ENCODE results near the gene VAT1L.
"Not testable (repeated sequence)": the region's sequence is repeated elsewhere in the genome, so short reads cannot be mapped to it uniquely, and the experiment has no call there.

The VAT1L gene

DNA sequence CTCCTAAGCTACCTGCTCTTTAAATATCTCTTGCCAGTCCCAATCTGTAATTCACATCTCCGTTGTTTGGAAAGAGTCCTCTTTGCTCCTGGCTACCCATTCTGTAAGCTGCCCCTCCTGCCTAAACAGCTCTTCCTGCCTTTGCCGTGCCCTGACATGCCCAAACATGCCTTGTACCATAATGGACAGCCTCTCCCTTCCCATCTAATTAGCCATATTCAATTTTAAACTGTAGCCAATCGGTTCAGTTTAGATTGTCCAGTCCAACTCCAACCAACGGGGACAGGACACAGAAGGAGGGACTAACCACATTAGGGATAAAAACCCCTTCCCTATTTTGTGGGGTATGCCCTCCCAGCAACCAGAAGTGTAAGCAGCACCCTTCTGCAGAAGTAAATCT lies 203.3 kb downstream of the VAT1L start:
- H3K9me3 ChIP-seq (ENCODE audit: low read length): no peaks in the 10 kb centered on the region
- H3F3A ChIP-seq (ENCODE audit: insufficient read depth, low read length): no peaks in the 10 kb centered on the region
- no peaks in the 10 kb centered on the region for H3K79me2 ChIP-seq (ENCODE audit: insufficient read depth, low read length)
- H3K4me1 ChIP-seq (ENCODE audit: insufficient read depth, low read length, severe bottlenecking): no peaks in the 10 kb centered on the region
- H4K20me1 ChIP-seq (ENCODE audit: insufficient read depth, low read length): no peaks in the 10 kb centered on the region
- no peaks in the 10 kb centered on the region for H3K27me3 ChIP-seq (ENCODE audit: insufficient read depth, low read length)
- no peak overlapping the region for H3K4me2 ChIP-seq (ENCODE audit: low read length)
- TF ChIP-seq, protein P1, sequence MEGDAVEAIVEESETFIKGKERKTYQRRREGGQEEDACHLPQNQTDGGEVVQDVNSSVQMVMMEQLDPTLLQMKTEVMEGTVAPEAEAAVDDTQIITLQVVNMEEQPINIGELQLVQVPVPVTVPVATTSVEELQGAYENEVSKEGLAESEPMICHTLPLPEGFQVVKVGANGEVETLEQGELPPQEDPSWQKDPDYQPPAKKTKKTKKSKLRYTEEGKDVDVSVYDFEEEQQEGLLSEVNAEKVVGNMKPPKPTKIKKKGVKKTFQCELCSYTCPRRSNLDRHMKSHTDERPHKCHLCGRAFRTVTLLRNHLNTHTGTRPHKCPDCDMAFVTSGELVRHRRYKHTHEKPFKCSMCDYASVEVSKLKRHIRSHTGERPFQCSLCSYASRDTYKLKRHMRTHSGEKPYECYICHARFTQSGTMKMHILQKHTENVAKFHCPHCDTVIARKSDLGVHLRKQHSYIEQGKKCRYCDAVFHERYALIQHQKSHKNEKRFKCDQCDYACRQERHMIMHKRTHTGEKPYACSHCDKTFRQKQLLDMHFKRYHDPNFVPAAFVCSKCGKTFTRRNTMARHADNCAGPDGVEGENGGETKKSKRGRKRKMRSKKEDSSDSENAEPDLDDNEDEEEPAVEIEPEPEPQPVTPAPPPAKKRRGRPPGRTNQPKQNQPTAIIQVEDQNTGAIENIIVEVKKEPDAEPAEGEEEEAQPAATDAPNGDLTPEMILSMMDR (IDR thresholded peaks at IDR 0.05; ENCODE audit: low read length): no peak
- no peak for TF ChIP-seq EZH2 (IDR thresholded peaks at IDR 0.05; ENCODE audit: borderline replicate concordance, low read length)
- no peak overlapping the region for H3K4me3 ChIP-seq (ENCODE audit: low read depth, low read length, poor library complexity, severe bottlenecking)
- H3K9ac ChIP-seq (ENCODE audit: low read length): no peak overlapping the region
- no peaks in the 10 kb centered on the region for H3K36me3 ChIP-seq (ENCODE audit: insufficient read depth, low read length)
- H3K9me2 ChIP-seq (ENCODE audit: low read depth, low read length): no peaks in the 10 kb centered on the region
- H3K27ac ChIP-seq (ENCODE audit: low read depth, low read length, poor library complexity, severe bottlenecking): no peak overlapping the region
- no peak overlapping the region for H2AFZ ChIP-seq (ENCODE audit: low read length)

DNA sequence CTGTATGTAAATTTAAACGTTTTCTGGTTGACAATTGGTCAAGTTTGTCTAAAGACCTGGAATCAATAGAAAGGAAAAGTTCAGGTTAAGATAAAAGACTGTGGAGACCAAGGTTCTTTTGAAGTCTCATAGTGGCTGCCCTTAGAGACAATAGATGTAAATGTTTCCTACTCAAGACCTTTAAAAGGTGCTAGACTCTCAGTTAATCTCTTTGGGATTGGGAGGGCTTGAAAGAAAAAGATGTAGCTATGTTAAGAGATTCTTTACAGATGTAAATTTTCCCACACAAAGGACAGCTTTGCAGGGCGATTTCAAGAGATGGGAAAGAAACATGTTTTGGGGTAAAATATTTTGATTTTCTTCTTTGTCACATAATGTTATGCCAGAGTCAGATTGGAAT lies 204.0 kb downstream of the VAT1L start:
- not testable (repeated sequence) for H3K9ac ChIP-seq (ENCODE audit: low read length); H3K9me2 ChIP-seq (ENCODE audit: low read depth, low read length); H3K27me3 ChIP-seq (ENCODE audit: insufficient read depth, low read length)

DNA sequence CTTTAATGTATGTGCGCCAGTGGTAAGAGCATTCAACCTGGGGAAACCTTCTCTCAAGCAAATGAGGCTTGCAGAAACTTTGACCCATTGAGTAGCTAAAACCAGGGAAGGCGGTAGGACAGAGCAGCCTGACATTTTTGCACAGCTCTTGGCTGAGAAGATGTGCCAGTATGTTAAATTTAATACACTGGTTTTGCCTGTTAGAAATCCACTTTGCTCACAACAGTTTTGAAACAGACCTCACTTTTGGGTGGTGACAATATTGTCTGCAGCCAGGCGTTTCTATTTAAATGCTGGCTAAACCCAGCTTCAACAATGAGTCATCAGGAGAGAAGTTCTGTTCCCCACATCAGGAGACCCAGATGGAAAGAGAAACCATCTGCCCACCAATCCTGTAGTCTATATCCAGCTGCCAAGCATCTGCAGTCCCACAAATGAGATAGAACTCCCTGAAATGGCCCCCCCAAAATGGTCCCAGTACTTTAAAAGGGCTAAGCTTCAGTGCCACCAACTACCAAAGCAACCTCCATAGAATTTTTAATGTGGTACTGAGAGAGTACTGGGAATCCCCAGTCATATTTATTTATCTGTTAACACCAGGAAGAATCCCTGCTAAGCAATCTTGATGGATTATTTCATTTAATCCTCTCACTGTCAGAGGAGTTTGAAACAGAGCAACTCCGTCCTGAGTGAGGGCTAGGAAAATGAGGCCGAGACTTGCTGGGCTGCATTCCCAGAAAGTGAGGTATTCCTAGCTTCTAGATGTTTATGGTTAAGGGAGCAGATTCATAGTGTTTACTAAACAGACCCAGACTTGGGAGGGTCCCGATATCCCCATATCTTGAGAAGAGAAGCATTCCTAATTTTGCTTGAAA lies 205.0 kb downstream of the VAT1L start:
- TF ChIP-seq, protein P1 (IDR thresholded peaks at IDR 0.05; ENCODE audit: low read length): no peak
- no peak for TF ChIP-seq EZH2 (IDR thresholded peaks at IDR 0.05; ENCODE audit: borderline replicate concordance, low read length)
- no peaks in the 10 kb centered on the region for H3K79me2 ChIP-seq (ENCODE audit: insufficient read depth, low read length)
- no peak overlapping the region for H3K4me2 ChIP-seq (ENCODE audit: low read length)
- H3F3A ChIP-seq (ENCODE audit: insufficient read depth, low read length): no peaks in the 10 kb centered on the region
- H3K36me3 ChIP-seq (ENCODE audit: insufficient read depth, low read length): no peaks in the 10 kb centered on the region
- H4K20me1 ChIP-seq (ENCODE audit: insufficient read depth, low read length): no peaks in the 10 kb centered on the region
- no peaks in the 10 kb centered on the region for H3K27me3 ChIP-seq (ENCODE audit: insufficient read depth, low read length)
- H3K9me2 ChIP-seq (ENCODE audit: low read depth, low read length): no peaks in the 10 kb centered on the region
- no peak overlapping the region for H3K9ac ChIP-seq (ENCODE audit: low read length)
- H3K27ac ChIP-seq (ENCODE audit: low read depth, low read length, poor library complexity, severe bottlenecking): no peak overlapping the region
- no peaks in the 10 kb centered on the region for H3K4me1 ChIP-seq (ENCODE audit: insufficient read depth, low read length, severe bottlenecking)
- H3K9me3 ChIP-seq (ENCODE audit: low read length): no peaks in the 10 kb centered on the region
- H2AFZ ChIP-seq (ENCODE audit: low read length): no peak overlapping the region
- H3K4me3 ChIP-seq (ENCODE audit: low read depth, low read length, poor library complexity, severe bottlenecking): no peak overlapping the region

More for the DNA sequence above, 204.0 kb downstream of the VAT1L start:
- H3K9me3 ChIP-seq (ENCODE audit: low read length); H3K4me3 ChIP-seq (ENCODE audit: low read depth, low read length, poor library complexity, severe bottlenecking); H3K4me2 ChIP-seq (ENCODE audit: low read length); H3K79me2 ChIP-seq (ENCODE audit: insufficient read depth, low read length); H4K20me1 ChIP-seq (ENCODE audit: insufficient read depth, low read length); H3K4me1 ChIP-seq (ENCODE audit: insufficient read depth, low read length, severe bottlenecking); H3K36me3 ChIP-seq (ENCODE audit: insufficient read depth, low read length); H3F3A ChIP-seq (ENCODE audit: insufficient read depth, low read length); H3K27ac ChIP-seq (ENCODE audit: low read depth, low read length, poor library complexity, severe bottlenecking); H2AFZ ChIP-seq (ENCODE audit: low read length): not testable (repeated sequence)

Measured in OCI-LY1 (cell line).